NCI-H2107 treated with DMSO at 0.1 percent for 48 hours (cell line): Measurements from ENCODE around the gene CEP131.
"Not testable (repeated sequence)": the region's sequence is repeated elsewhere in the genome, so short reads cannot be mapped to it uniquely, and the experiment has no call there.

Experiments used
- DNase-seq: peaks from one replicate; lab custom pipeline; 2025; ENCODE audit not compliant: unreplicated experiment; lab: John Stamatoyannopoulos, UW

Gene CEP131

GRCh38 chr17:81153340-81153803, 69.4 kb downstream of the CEP131 start:
- DNase-seq: no peak

- DNase-seq: no peak
These were observed 70.4 kb downstream of the CEP131 start for GRCh38 chr17:81152288-81152828.

GRCh38 chr17:81151278-81151677, 71.5 kb downstream of the CEP131 start:
- DNase-seq: no peak

GRCh38 chr17:81150377-81151077, 72.2 kb downstream of the CEP131 start:
- DNase-seq: no peak

- no peak for DNase-seq
These were observed 73.7 kb downstream of the CEP131 start for GRCh38 chr17:81148986-81149533.

GRCh38 chr17:81148571-81148970, 74.2 kb downstream of the CEP131 start:
- DNase-seq: no peak

- no peak for DNase-seq
These were observed 75.1 kb downstream of the CEP131 start for GRCh38 chr17:81147701-81148100.

- not testable (repeated sequence) for DNase-seq
These were observed 76.6 kb downstream of the CEP131 start for GRCh38 chr17:81146208-81146607.

GRCh38 chr17:81144423-81144781, 78.4 kb downstream of the CEP131 start:
- DNase-seq: no peak

GRCh38 chr17:81143717-81144422, 78.9 kb downstream of the CEP131 start:
- no peak for DNase-seq

GRCh38 chr17:81143200-81143527, 79.6 kb downstream of the CEP131 start:
- DNase-seq: no peak

GRCh38 chr17:81142301-81143199, 80.2 kb downstream of the CEP131 start:
- DNase-seq: peak; percentile 62

GRCh38 chr17:81140695-81141094, 82.1 kb downstream of the CEP131 start:
- DNase-seq: no peak

- no peak for DNase-seq
These were observed 82.7 kb downstream of the CEP131 start for GRCh38 chr17:81140018-81140417.
